GM19397 (cell line): ENCODE data around the gene PCDHB13.
"Not testable (repeated sequence)": the region's sequence is repeated elsewhere in the genome, so short reads cannot be mapped to it uniquely, and the experiment has no call there.

Experiments
- ATAC-seq: cut with Tn5 transposase; IDR thresholded peaks from one replicate; pipeline ENCODE4 v1.9.1; 2021; ENCODE audit warnings: mild to moderate bottlenecking, moderate library complexity; ENCODE audit not compliant: unreplicated experiment

PCDHB13 gene

GRCh38 chr5:141201126-141201525 is 12.6 kb upstream of the PCDHB13 start:
- not testable (repeated sequence) for ATAC-seq

DNA sequence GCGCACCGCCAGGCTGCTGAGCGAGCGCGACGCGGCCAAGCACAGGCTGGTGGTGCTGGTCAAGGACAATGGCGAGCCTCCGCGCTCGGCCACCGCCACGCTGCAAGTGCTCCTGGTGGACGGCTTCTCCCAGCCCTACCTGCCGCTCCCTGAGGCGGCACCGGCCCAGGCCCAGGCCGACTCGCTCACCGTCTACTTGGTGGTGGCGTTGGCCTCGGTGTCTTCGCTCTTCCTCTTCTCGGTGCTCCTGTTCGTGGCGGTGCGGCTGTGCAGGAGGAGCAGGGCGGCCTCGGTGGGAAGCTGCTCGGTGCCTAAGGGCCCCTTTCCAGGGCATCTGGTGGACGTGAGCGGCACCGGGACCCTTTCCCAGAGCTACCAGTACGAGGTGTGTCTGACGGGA is 12.1 kb upstream of the PCDHB13 start:
- not testable (repeated sequence) for ATAC-seq

GRCh38 chr5:141208478-141208877 is 5.2 kb upstream of the PCDHB13 start, which contains the start of gene PCDHB12:
Gene PCDHB12 (plus strand): TSS chr5:141208719. CDS start chr5:141208908, 189 bp downstream.
- ATAC-seq: no peak

- not testable (repeated sequence) for ATAC-seq
Observed at GRCh38 chr5:141210281-141210680, 3.4 kb upstream of the PCDHB13 start.

DNA sequence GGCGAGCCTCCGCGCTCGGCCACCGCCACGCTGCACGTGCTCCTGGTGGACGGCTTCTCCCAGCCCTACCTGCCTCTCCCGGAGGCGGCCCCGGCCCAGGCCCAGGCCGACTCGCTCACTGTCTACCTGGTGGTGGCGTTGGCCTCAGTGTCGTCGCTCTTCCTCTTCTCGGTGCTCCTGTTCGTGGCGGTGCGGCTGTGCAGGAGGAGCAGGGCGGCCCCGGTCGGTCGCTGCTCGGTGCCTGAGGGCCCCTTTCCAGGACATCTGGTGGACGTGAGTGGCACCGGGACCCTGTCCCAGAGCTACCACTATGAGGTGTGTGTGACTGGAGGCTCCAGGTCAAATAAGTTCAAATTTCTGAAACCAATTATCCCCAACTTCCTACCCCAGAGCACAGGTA is 2.9 kb upstream of the PCDHB13 start:
- ATAC-seq: not testable (repeated sequence)

DNA sequence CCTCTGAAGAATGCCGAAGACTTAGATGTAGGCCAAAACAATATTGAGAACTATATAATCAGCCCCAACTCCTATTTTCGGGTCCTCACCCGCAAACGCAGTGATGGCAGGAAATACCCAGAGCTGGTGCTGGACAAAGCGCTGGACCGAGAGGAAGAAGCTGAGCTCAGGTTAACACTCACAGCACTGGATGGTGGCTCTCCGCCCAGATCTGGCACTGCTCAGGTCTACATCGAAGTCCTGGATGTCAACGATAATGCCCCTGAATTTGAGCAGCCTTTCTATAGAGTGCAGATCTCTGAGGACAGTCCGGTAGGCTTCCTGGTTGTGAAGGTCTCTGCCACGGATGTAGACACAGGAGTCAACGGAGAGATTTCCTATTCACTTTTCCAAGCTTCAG is 864 bp downstream of the PCDHB13 start:
- ATAC-seq: not testable (repeated sequence)

DNA sequence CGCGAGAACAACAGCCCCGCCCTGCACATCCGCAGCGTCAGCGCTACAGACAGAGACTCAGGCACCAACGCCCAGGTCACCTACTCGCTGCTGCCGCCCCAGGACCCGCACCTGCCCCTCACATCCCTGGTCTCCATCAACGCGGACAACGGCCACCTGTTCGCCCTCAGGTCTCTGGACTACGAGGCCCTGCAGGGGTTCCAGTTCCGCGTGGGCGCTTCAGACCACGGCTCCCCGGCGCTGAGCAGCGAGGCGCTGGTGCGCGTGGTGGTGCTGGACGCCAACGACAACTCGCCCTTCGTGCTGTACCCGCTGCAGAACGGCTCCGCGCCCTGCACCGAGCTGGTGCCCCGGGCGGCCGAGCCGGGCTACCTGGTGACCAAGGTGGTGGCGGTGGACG is 1.8 kb downstream of the PCDHB13 start:
- ATAC-seq: not testable (repeated sequence)

DNA sequence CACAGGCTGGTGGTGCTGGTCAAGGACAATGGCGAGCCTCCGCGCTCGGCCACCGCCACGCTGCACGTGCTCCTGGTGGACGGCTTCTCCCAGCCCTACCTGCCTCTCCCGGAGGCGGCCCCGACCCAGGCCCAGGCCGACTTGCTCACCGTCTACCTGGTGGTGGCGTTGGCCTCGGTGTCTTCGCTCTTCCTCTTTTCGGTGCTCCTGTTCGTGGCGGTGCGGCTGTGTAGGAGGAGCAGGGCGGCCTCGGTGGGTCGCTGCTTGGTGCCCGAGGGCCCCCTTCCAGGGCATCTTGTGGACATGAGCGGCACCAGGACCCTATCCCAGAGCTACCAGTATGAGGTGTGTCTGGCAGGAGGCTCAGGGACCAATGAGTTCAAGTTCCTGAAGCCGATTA is 2.3 kb downstream of the PCDHB13 start:
- ATAC-seq: not testable (repeated sequence)

GRCh38 chr5:141223112-141223783 is 9.5 kb downstream of the PCDHB13 start, which contains the start of gene PCDHB14:
Gene PCDHB14 (plus strand): TSS chr5:141223343. CDS start chr5:141223506, 163 bp downstream.
- no peak for ATAC-seq

DNA sequence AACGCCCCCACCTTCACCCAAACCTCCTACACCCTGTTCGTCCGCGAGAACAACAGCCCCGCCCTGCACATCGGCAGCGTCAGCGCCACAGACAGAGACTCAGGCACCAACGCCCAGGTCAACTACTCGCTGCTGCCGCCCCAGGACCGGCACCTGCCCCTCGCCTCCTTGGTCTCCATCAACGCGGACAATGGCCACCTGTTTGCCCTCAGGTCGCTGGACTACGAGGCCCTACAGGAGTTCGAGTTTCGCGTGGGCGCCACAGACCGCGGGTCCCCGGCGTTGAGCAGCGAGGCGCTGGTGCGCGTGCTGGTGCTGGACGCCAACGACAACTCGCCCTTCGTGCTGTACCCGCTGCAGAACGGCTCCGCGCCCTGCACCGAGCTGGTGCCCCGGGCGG is 11.1 kb downstream of the PCDHB13 start:
- not testable (repeated sequence) for ATAC-seq

GRCh38 chr5:141225421-141225820 is 11.7 kb downstream of the PCDHB13 start:
- not testable (repeated sequence) for ATAC-seq

DNA sequence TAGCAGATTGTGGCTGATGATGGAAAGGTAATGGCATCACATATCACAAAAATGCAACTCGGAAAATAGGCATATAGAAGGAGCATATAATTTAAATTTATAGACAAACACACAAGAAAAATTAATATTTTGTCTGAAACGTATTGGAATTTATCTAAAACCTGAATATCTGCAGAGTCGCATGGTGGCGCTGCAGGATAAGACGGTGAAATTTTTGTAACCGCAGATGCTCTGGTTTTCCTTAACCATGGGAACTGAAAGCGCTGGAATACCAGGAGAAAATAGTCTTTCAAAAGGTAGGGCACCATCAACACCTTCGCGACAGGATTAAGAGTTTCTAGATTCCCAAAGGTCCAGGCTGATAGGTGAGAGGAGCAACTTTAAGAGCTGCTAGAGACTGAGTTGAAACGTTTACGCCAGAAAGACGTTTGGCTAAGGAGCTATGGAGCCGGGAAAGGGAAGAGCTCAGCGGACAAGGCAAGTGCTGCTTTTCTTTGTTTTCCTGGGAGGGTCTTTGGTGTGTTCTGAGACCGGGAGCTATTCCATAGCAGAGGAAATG is 20.5 kb downstream of the PCDHB13 start:
- no peak for ATAC-seq

GRCh38 chr5:141235922-141236321 is 22.2 kb downstream of the PCDHB13 start:
- not testable (repeated sequence) for ATAC-seq

GRCh38 chr5:141236516-141237313 is 23.0 kb downstream of the PCDHB13 start:
- ATAC-seq: no peak

- no peak for ATAC-seq
Observed at GRCh38 chr5:141241496-141241895, 27.8 kb downstream of the PCDHB13 start.

DNA sequence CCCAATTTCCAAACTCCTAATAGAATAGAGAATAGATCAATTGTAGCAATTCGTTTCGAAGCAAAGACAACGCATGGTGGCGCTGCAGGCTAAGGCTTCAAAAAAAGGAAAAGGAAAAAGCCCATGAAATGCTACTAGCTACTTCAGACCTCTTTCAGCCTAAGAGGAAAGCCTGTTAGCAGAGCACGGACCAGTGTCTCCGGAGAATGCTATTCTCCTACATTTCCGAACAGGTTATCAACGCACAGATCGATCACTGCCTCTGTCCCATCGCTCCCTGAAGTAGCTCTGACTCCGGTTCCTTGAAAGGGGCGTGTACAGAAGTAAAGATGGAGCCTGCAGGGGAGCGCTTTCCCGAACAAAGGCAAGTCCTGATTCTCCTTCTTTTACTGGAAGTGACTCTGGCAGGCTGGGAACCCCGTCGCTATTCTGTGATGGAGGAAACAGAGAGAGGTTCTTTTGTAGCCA is 31.6 kb downstream of the PCDHB13 start, which contains the start of gene PCDHB15:
Gene PCDHB15 (plus strand): TSS at position 146 of the 468 bp plus-strand sequence. CDS start 184 bp downstream, at position 330.
- no peak for ATAC-seq

- not testable (repeated sequence) for ATAC-seq
Observed at GRCh38 chr5:141246971-141247370, 33.3 kb downstream of the PCDHB13 start.

DNA sequence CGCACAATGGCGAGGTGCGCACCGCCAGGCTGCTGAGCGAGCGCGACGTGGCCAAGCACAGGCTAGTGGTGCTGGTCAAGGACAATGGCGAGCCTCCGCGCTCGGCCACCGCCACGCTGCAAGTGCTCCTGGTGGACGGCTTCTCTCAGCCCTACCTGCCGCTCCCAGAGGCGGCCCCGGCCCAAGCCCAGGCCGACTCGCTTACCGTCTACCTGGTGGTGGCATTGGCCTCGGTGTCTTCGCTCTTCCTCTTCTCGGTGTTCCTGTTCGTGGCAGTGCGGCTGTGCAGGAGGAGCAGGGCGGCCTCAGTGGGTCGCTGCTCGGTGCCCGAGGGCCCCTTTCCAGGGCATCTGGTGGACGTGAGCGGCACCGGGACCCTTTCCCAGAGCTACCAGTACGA is 33.7 kb downstream of the PCDHB13 start:
- not testable (repeated sequence) for ATAC-seq

GRCh38 chr5:141250576-141250975 is 36.9 kb downstream of the PCDHB13 start:
- no peak for ATAC-seq

GRCh38 chr5:141258464-141258863 is 44.7 kb downstream of the PCDHB13 start:
- ATAC-seq: no peak

GRCh38 chr5:141258948-141259347 is 45.2 kb downstream of the PCDHB13 start:
- ATAC-seq: no peak
